Natural killer cell (primary cell): ENCODE results near the gene GSTM5. TPM values are rescaled to one million over a fixed set of nuclear protein-coding genes. Genes with fewer than 3 reads are reported as not detected.

Source experiments
- ATAC-seq, 3 donors: fragments of 150-1000 bp in 2 of 3; fragments of 200-7000 bp in 1 of 3; cut with Tn5 transposase; 1 replicate in 1 of 3; 2 replicates in 2 of 3; pipeline ENCODE4 v1.10.0; 2021; ENCODE audit warnings: mild to moderate bottlenecking in 2 of 3, moderate library complexity in 2 of 3
- DNase-seq, 2 donors: peaks; one replicate each; pipeline versions ENCODE4 v3.0.0 to v3.0.0-alpha.2; 2013 to 2021; ENCODE audit warnings: mixed read lengths in 1 of 2
- H3K27ac ChIP-seq: one replicate; pipeline ENCODE4 v1.5.1; 2013; ENCODE audit warnings: mild to moderate bottlenecking, low read length
- H3K27me3 ChIP-seq: one replicate; pipeline ENCODE4 v1.6.1; 2013; ENCODE audit warnings: low read length; ENCODE audit not compliant: control insufficient read depth, insufficient read depth
- H3K36me3 ChIP-seq: one replicate; pipeline ENCODE4 v1.6.1; 2013; ENCODE audit warnings: low read length; ENCODE audit not compliant: control insufficient read depth, insufficient read depth
- H3K4me1 ChIP-seq: one replicate; pipeline ENCODE4 v1.6.1; 2013; ENCODE audit warnings: low read length; ENCODE audit not compliant: control insufficient read depth, insufficient read depth
- H3K4me3 ChIP-seq: one replicate; pipeline ENCODE4 v1.5.1; 2013; ENCODE audit warnings: low read length
- H3K9me3 ChIP-seq: one replicate; pipeline ENCODE4 v1.6.1; 2013; ENCODE audit warnings: low read length; ENCODE audit not compliant: control insufficient read depth, insufficient read depth
- H3K27ac Mint-ChIP-seq, 2 donors: one replicate each; pipeline ENCODE4 v1.8.0; 2022; ENCODE audit warnings: mild to moderate bottlenecking in 2 of 2, mixed read lengths in 2 of 2, moderate library complexity in 1 of 2
- H3K27me3 Mint-ChIP-seq, 2 donors: one replicate each; pipeline ENCODE4 v1.8.0; 2022; ENCODE audit warnings: low read depth in 2 of 2, mixed read lengths in 2 of 2
- H3K36me3 Mint-ChIP-seq: one replicate; pipeline ENCODE4 v1.8.0; 2022; ENCODE audit warnings: mixed read lengths
- H3K4me1 Mint-ChIP-seq, 2 donors: one replicate each; pipeline ENCODE4 v1.8.0; 2022; ENCODE audit warnings: mixed read lengths in 2 of 2
- H3K4me3 Mint-ChIP-seq: one replicate; pipeline ENCODE4 v1.8.0; 2022; ENCODE audit warnings: mild to moderate bottlenecking, moderate library complexity, mixed read lengths
- H3K9me3 Mint-ChIP-seq, 2 donors: one replicate each; pipeline ENCODE4 v1.8.0; 2022; ENCODE audit warnings: mixed read lengths in 2 of 2
- WGBS: methylation state at CpG from one replicate; pipeline ENCODE4 v1.1.7; 2013; ENCODE audit warnings: missing lambda C conversion rate; ENCODE audit not compliant: insufficient coverage; 5-methylcytosine and 5-hydroxymethylcytosine counted together
- intact Hi-C: fragments of 100-400 bp; cut with micrococcal nuclease; formaldehyde crosslinking; loops from one replicate; pipeline ENCODE4 v1.14.2; 2022
- total RNA-seq, 4 donors: library from RNA; stranded (reverse); fragments of 120-200 nt in 1 of 4; gene quantifications; one replicate each; pipeline versions ENCODE4 v1.2.3 to v1.2.4, GENCODE V29; 2013 to 2022
- TF ChIP-seq, protein P1 (sequence below): fragments of 200-600 bp; IDR thresholded peaks from one replicate; pipeline ENCODE4 v1.8.0; 2022; ENCODE audit warnings: antibody characterized with exemption

Gene GSTM5
- total RNA-seq, 3 donors from 2014 or later (not counting 1 experiment from before 2014, with no cell fraction given) = 0.07 to 0.35 TPM; not detected in 1

DNA sequence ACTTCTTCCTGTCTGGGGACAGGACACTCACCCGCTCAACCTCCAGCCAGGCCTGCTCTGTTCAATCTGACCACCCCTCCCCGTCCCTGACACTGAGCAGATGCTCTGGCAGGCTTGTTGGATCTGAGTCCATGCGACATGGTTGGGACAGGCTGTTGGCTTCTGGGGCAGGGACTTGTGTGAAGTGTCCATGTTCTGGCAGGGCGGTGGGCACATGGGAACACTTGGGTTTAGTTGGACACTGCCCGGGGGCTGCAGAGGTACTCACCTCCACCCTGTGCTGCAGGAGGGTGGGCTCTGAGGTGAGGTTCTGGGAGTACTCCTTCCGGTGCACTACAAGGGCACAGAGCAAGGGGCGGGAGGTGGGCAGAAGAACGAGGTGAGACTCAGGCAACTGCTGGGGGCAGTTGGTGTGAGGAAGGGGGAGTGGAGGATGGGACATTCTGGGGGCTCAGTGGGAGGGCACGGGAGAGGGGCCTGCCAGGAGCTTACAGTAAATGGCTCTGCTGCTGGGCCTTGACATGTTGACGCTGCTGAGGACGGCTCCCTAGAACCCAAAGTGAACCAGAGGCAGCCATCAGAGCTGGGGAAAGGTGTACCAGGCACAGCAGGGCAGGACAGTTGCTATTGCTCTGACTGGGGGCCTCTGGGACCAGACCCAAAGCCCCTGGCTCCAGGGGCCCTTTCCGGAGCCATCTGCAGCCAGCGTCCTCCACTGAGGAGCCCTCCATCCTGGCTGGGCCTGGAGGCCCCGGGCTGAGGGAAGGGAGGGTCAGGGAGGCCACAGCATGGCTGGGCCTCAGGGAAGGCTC is 49.4 kb downstream of the GSTM5 start:
- Histone ChIP-seq H3K27me3 (no peaks in the 10 kb centered on the region), H3K36me3 (no peaks in the 10 kb centered on the region), H3K4me3 (no peak overlapping the region), H3K27ac (no peak overlapping the region), H3K4me1 (peaks cover 13% of the 10 kb centered on the region), H3K9me3 (no peaks in the 10 kb centered on the region)
- Mint-ChIP-seq H3K4me1 (peaks cover 0 to 9% of the 10 kb centered on the region in 2 donors), H3K27ac (no peak overlapping the region), H3K4me3 (no peak overlapping the region), H3K36me3 (no peaks in the 10 kb centered on the region), H3K9me3 (no peaks in the 10 kb centered on the region), H3K27me3 (peaks cover 5% of the 10 kb centered on the region in 2 donors)
- ATAC-seq (no peak), DNase-seq (peak in 1 of 2 donors; percentile 5)
- WGBS = 87% methylated on average over 14 of the region's 14 CpGs
- TF ChIP-seq, protein P1, sequence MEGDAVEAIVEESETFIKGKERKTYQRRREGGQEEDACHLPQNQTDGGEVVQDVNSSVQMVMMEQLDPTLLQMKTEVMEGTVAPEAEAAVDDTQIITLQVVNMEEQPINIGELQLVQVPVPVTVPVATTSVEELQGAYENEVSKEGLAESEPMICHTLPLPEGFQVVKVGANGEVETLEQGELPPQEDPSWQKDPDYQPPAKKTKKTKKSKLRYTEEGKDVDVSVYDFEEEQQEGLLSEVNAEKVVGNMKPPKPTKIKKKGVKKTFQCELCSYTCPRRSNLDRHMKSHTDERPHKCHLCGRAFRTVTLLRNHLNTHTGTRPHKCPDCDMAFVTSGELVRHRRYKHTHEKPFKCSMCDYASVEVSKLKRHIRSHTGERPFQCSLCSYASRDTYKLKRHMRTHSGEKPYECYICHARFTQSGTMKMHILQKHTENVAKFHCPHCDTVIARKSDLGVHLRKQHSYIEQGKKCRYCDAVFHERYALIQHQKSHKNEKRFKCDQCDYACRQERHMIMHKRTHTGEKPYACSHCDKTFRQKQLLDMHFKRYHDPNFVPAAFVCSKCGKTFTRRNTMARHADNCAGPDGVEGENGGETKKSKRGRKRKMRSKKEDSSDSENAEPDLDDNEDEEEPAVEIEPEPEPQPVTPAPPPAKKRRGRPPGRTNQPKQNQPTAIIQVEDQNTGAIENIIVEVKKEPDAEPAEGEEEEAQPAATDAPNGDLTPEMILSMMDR = no peak
- intact Hi-C loops = no loop called here

DNA sequence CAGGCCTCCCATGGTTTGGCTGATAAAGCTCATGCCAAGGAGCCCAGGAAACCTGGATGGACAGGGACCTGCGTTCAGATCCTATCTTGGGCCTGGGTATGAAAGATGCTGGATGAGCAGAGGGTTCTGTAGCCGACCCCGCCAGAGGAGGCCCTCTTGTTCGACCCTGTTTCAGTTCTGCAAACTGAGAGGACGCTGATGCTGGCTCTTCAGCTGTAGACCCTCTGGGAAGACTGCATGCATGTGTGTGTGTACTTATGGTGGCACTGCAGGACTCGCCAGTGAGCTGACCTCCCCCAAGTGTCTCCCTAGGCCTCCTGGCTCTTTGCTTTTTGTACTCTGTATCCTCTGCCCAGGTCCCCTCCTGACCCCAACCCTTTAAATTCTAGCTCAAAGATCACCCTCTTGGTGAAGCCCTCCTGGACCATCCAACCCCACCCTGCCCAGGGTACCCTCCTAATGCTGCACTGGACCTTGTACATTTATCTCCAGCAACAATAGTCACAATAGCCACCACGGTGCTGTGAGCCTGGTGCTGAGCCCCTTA is 50.1 kb downstream of the GSTM5 start:
- ATAC-seq (no peak), DNase-seq (peak in 1 of 2 donors; percentile 7)
- Histone ChIP-seq H3K9me3 (no peaks in the 10 kb centered on the region), H3K4me3 (no peak overlapping the region), H3K27ac (no peak overlapping the region), H3K36me3 (no peaks in the 10 kb centered on the region), H3K27me3 (no peaks in the 10 kb centered on the region), H3K4me1 (peaks cover 13% of the 10 kb centered on the region)
- no peaks in the 10 kb centered on the region for H3K36me3 Mint-ChIP-seq
- H3K27ac Mint-ChIP-seq = no peak overlapping the region
- H3K4me1 Mint-ChIP-seq = peaks cover 0 to 9% of the 10 kb centered on the region in 2 donors
- H3K9me3 Mint-ChIP-seq = no peaks in the 10 kb centered on the region
- intact Hi-C loops = no loop called here
- WGBS = 80% methylated on average over 7 of the region's 7 CpGs
- TF ChIP-seq, protein P1 = no peak
- no peak overlapping the region for H3K4me3 Mint-ChIP-seq
- peaks cover 5% of the 10 kb centered on the region in 2 donors for H3K27me3 Mint-ChIP-seq

DNA sequence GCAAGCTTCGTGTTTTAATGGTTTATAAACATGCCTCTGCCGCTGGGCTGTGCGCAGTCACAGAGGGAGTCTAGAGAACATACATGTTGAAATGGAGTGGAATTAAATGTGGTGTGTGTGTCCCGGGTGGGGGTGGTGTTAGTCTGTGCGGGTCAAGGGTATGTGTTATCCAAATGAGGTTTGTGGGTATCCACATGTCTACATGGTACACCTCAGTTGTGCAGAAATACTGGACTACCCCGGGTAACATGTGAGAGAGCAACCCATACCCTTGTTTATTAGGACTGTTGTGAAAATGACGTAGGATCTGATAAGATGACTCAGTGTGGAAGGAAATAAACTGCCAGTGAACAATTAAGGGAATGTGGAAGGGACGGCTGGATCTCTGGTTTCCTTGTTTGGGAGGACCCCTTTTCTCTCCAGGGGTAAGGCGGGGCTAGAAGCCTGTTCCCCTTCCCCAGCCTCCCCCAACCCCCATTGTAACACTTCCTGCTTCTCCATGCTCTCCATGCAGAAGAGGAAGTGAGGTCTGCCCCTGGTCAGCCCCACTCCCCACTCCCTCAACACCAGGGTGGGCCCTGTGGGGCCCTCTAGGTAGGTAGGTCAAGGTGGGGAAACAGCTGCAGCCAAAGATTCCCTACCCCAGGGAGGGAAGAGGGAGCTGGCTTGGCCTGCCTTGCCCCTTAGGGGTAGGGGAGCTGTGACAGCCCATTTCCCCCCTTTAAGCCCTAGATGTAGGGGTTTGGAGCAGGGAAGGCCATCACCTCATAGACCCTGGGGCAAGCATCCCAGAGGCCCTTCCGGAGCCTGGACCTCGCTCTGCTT is 51.0 kb downstream of the GSTM5 start:
- no peaks in the 10 kb centered on the region for H3K27me3 ChIP-seq
- no peak overlapping the region for H3K27ac ChIP-seq
- WGBS = 80% methylated on average over 11 of the region's 11 CpGs
- TF ChIP-seq, protein P1 = no peak
- peaks cover 13% of the 10 kb centered on the region for H3K4me1 ChIP-seq
- no peaks in the 10 kb centered on the region for H3K36me3 ChIP-seq
- peaks cover 0 to 9% of the 10 kb centered on the region in 2 donors for H3K4me1 Mint-ChIP-seq
- H3K9me3 Mint-ChIP-seq = no peaks in the 10 kb centered on the region
- no peaks in the 10 kb centered on the region for H3K9me3 ChIP-seq
- ATAC-seq (peak in 2 of 3 donors; percentile 29 to 62), DNase-seq (peak in 1 of 2 donors; percentile 9)
- H3K27ac Mint-ChIP-seq = no peak overlapping the region
- intact Hi-C loops = no loop called here
- no peaks in the 10 kb centered on the region for H3K36me3 Mint-ChIP-seq
- no peak overlapping the region for H3K4me3 Mint-ChIP-seq
- H3K4me3 ChIP-seq = no peak overlapping the region
- H3K27me3 Mint-ChIP-seq = peaks cover 5% of the 10 kb centered on the region in 2 donors
